H1 (cell line): ENCODE measurements around the gene ERC1. TPM values are rescaled to one million over a fixed set of nuclear protein-coding genes. Genes with fewer than 3 reads are reported as not detected.

Experiments used
- GTF2F1 ChIP-seq: IDR thresholded peaks from 2 replicates; pipeline ENCODE4 v1.6.1; 2012; ENCODE audit warnings: low read depth, low read length, improper control_type of control experiment, borderline replicate concordance
- POLR2A ChIP-seq, 2 experiments: IDR thresholded peaks; 1 replicate in 1 of 2; 2 replicates in 1 of 2; pipeline ENCODE4 v1.6.1; 2011; ENCODE audit warnings: low read depth in 2 of 2, low read length in 2 of 2, mild to moderate bottlenecking in 2 of 2; ENCODE audit errors: control extremely low read depth in 1 of 2
- SIRT6 ChIP-seq: IDR thresholded peaks from one replicate; pipeline ENCODE4 v1.7.1; 2012; ENCODE audit warnings: low read length, inconsistent platforms
- polyA plus RNA-seq, 7 experiments: library from polyadenylated mRNA; depleted of rRNA in 3 of 7; stranded (reverse) in 5 of 7; unstranded in 2 of 7; fragments of >200 nt in 5 of 7; fragments of 200-250 nt in 2 of 7; gene quantifications; 1 replicate in 5 of 7; 2 replicates in 1 of 7; 4 replicates in 1 of 7; pipeline versions ENCODE4 v1.2.1 to v1.2.3, GENCODE V29; 2011 to 2013; ENCODE audit warnings: missing spikeins in 2 of 7, mixed read lengths in 2 of 7
- total RNA-seq: library from RNA; stranded (reverse); fragmentation: NEBNext Ultra II Directional; extraction: Animal tissue kit (Norgen Biotek cat#: 25700); gene quantifications from 2 replicates; pipeline ENCODE4 v1.2.1, GENCODE V29; 2021
- TF ChIP-seq, protein P1 (sequence below): IDR thresholded peaks from 2 replicates; pipeline ENCODE4 v1.6.1; 2011; ENCODE audit warnings: low read depth, mild to moderate bottlenecking, low read length; ENCODE audit not compliant: insufficient read depth

The ERC1 gene
- total and polyA plus RNA-seq, 2 of the 8 experiments (the other 6 are each of a cell fraction or from before 2014, with no cell fraction given) = 7.8 to 45.7 TPM

DNA sequence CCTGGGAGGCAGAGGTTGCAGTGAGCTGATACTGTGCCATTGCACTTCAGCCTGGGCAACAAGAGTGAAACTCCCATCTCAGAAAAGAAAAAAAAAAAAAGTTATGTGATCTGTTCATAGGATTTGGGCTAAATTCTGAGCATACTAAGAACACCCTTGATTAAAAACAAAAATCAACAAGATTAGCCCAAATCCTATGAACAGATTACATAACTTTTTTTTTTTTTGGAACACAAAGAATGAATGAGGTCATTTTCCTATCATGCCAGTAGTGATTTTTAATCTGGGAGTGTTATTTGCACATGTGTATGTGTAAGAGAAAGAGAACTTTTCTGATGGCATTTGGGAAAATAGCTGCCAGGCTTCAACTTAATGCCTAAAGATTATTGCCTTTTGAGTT lies 208.7 kb downstream of the ERC1 start (continued):
- TF ChIP-seq, protein P1, sequence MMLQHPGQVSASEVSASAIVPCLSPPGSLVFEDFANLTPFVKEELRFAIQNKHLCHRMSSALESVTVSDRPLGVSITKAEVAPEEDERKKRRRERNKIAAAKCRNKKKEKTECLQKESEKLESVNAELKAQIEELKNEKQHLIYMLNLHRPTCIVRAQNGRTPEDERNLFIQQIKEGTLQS = no peak
- TF ChIP-seq GTF2F1 (no peak), POLR2A (IDR thresholded peaks at IDR 0.05; ENCODE audit: control extremely low read depth in 1 of 2, low read depth in 2 of 2, low read length in 2 of 2) (no peak), SIRT6 (no peak)
- TF ChIP-seq, all 59 proteins: peak for 0
